Body of pancreas (tissue), 4 donors: ENCODE data around the gene CYB5B. TPM values are rescaled to one million over a fixed set of nuclear protein-coding genes. Genes with fewer than 3 reads are reported as not detected.
A peak's percentile ranks its signal among the peaks of the same experiment; 100 is the strongest.

Experiments used
- ATAC-seq: fragments of 150-250 bp; one replicate; pipeline ENCODE4 v1.9.1; 2016
- DNase-seq, 4 donors: peaks; one replicate each; pipeline ENCODE4 v3.0.0-alpha.2; 2019
- H3K27ac ChIP-seq, 4 donors: fragments of 200-600 bp; sonication (generic); 1 replicate in 3 of 4; 2 replicates in 1 of 4; pipeline versions ENCODE4 v1.5.1 to v1.6.1; 2016 to 2019; ENCODE audit warnings: mild to moderate bottlenecking in 1 of 4, mixed read lengths in 1 of 4, moderate library complexity in 1 of 4
- H3K27me3 ChIP-seq, 2 donors: fragments of 200-600 bp; sonication (generic); one replicate each; pipeline ENCODE4 v1.6.0; 2016; ENCODE audit warnings: mild to moderate bottlenecking in 1 of 2
- H3K36me3 ChIP-seq, 2 donors: fragments of 200-600 bp; sonication (generic); replicated peaks in 1 of 2; 2 replicates each; pipeline ENCODE4 v1.5.1; 2016; ENCODE audit warnings: low read depth in 2 of 2; ENCODE audit not compliant: insufficient read depth in 1 of 2
- H3K4me1 ChIP-seq: fragments of 200-600 bp; sonication (generic); one replicate; pipeline ENCODE4 v1.6.0; 2016
- H3K4me3 ChIP-seq, 2 donors: fragments of 200-600 bp; sonication (generic); 1 replicate in 1 of 2; 2 replicates in 1 of 2; pipeline ENCODE4 v1.5.1; 2016 to 2019
- H3K9me3 ChIP-seq, 3 donors: fragments of 200-600 bp; sonication (generic); 1 replicate in 2 of 3; 2 replicates in 1 of 3; pipeline ENCODE4 v1.5.1; 2016
- CTCF ChIP-seq, 7 experiments: fragments of 450-650 bp in 4 of 7; fragments of 200-600 bp in 3 of 7; sonication (generic) in 3 of 7; IDR thresholded peaks; one replicate each; pipeline ENCODE4 v1.5.1; 2016 to 2019; ENCODE audit warnings: antibody characterized with exemption in 7 of 7
- POLR2A ChIP-seq, 3 donors: fragments of 450-650 bp; IDR thresholded peaks; one replicate each; pipeline ENCODE4 v1.6.1; 2016; ENCODE audit warnings: antibody characterized with exemption in 3 of 3, mild to moderate bottlenecking in 2 of 3
- WGBS, 2 donors: methylation state at CpG; one replicate each; pipeline ENCODE4 v1.1.5; 2017; 5-methylcytosine and 5-hydroxymethylcytosine counted together
- intact Hi-C: fragments of 100-400 bp; cut with DNase I; formaldehyde crosslinking; loops from one replicate; pipeline ENCODE4 v1.15.1; 2023
- total RNA-seq, 2 donors: library from RNA; depleted of rRNA; stranded (reverse); fragments of >200 nt; gene quantifications; one replicate each; pipeline ENCODE4 v1.1.0, GENCODE V29; 2016

The CYB5B gene
- total RNA-seq, 2 donors from 2014 or later, result 8.2 to 20.0 TPM

- peaks cover 0 to 7% of the 10 kb centered on the region in 2 donors for H3K36me3 ChIP-seq
- no peak overlapping the region for H3K27ac ChIP-seq
- H3K9me3 ChIP-seq, result no peaks in the 10 kb centered on the region
- intact Hi-C loops, result no loop called here
- no peak overlapping the region for H3K4me3 ChIP-seq
- DNase-seq (no peak), ATAC-seq (no peak)
- no peaks in the 10 kb centered on the region for H3K27me3 ChIP-seq
- no peak for TF ChIP-seq POLR2A (IDR thresholded peaks at IDR 0.05)
- no peak for TF ChIP-seq CTCF (IDR thresholded peaks at IDR 0.05)
- WGBS, 2 donors, result 76 to 85% methylated on average over 2 of the region's 2 CpGs
- peaks cover 19% of the 10 kb centered on the region for H3K4me1 ChIP-seq
These were observed 43.2 kb upstream of the CYB5B start for GRCh38 chr16:69381231-69381630.

- intact Hi-C loops, result no loop called here
- DNase-seq (no peak), ATAC-seq (no peak)
- Histone ChIP-seq H3K27me3 (no peaks in the 10 kb centered on the region), H3K4me1 (peaks cover 22% of the 10 kb centered on the region), H3K36me3 (peaks cover 0 to 7% of the 10 kb centered on the region in 2 donors), H3K27ac (no peak overlapping the region), H3K9me3 (no peaks in the 10 kb centered on the region), H3K4me3 (no peak overlapping the region)
- 97 to 100% methylated on average over 2 of the region's 2 CpGs for WGBS, 2 donors
- no peak for TF ChIP-seq CTCF (IDR thresholded peaks at IDR 0.05)
- TF ChIP-seq POLR2A (IDR thresholded peaks at IDR 0.05), result no peak
These were observed 42.0 kb upstream of the CYB5B start for GRCh38 chr16:69382421-69382820.

GRCh38 chr16:69384974-69385373 lies 39.4 kb upstream of the CYB5B start:
- intact Hi-C loops, result no loop called here
- no peak for TF ChIP-seq CTCF (IDR thresholded peaks at IDR 0.05)
- TF ChIP-seq POLR2A (IDR thresholded peaks at IDR 0.05), result no peak
- WGBS, 2 donors, result 3 to 4% methylated on average over 6 of the region's 6 CpGs

GRCh38 chr16:69386596-69386995 lies 37.8 kb upstream of the CYB5B start:
- Histone ChIP-seq H3K27me3 (no peaks in the 10 kb centered on the region), H3K4me3 (no peak overlapping the region), H3K4me1 (peaks cover 22% of the 10 kb centered on the region), H3K36me3 (peaks cover 0 to 7% of the 10 kb centered on the region in 2 donors), H3K27ac (no peak overlapping the region), H3K9me3 (no peaks in the 10 kb centered on the region)
- ATAC-seq (no peak), DNase-seq (no peak)
- no peak for TF ChIP-seq CTCF (IDR thresholded peaks at IDR 0.05)
- no peak for TF ChIP-seq POLR2A (IDR thresholded peaks at IDR 0.05)
- intact Hi-C loops, result no loop called here
- 59% methylated on average over 1 of the region's 1 CpG for WGBS, 2 donors

More at GRCh38 chr16:69384974-69385373, 39.4 kb upstream of the CYB5B start:
- Histone ChIP-seq H3K4me1 (peaks cover 22% of the 10 kb centered on the region), H3K27ac (peak overlapping the region in 3 of 4 donors; percentile 76 to 91 (median 87)), H3K9me3 (no peaks in the 10 kb centered on the region), H3K27me3 (no peaks in the 10 kb centered on the region), H3K4me3 (peak overlapping the region; percentile 55 to 68), H3K36me3 (peaks cover 0 to 7% of the 10 kb centered on the region in 2 donors)
- DNase-seq (no peak), ATAC-seq (no peak)
